HAP-1 (cell line): ENCODE data around the gene CD99.
"Not testable (repeated sequence)": the region's sequence is repeated elsewhere in the genome, so short reads cannot be mapped to it uniquely, and the experiment has no call there.

Source experiments
- DNase-seq, 2 experiments: peaks; one replicate each; pipeline ENCODE4 v3.0.0-alpha.2; 2016 to 2020; ENCODE audit warnings: low spot score in 2 of 2
- H3K27me3 ChIP-seq: fragments of 250-450 bp; sonication (Bioruptor Pico); 2 replicates; pipeline ENCODE4 v1.5.1; 2020; ENCODE audit warnings: low read depth, mild to moderate bottlenecking, moderate library complexity
- H3K36me3 ChIP-seq: fragments of 250-450 bp; sonication (Bioruptor Pico); replicated peaks from 2 replicates; pipeline ENCODE4 v1.5.1; 2020; ENCODE audit warnings: mild to moderate bottlenecking
- H3K4me1 ChIP-seq: fragments of 250-450 bp; sonication (Bioruptor Pico); 2 replicates; pipeline ENCODE4 v1.5.1; 2020; ENCODE audit warnings: mild to moderate bottlenecking
- H3K4me3 ChIP-seq: fragments of 250-450 bp; sonication (Bioruptor Pico); 2 replicates; pipeline ENCODE4 v1.5.1; 2020; ENCODE audit warnings: mild to moderate bottlenecking, moderate library complexity
- H3K9me3 ChIP-seq: fragments of 250-450 bp; sonication (Bioruptor Pico); 2 replicates; pipeline ENCODE4 v1.5.1; 2020; ENCODE audit warnings: mild to moderate bottlenecking, moderate library complexity
- in situ Hi-C: fragments of 300-500 bp; cut with MboI; formaldehyde crosslinking; loops from 3 replicates; pipeline ENCODE4 v1.14.3; 2020; ENCODE audit warnings: low sequenced_read_pairs, inconsistent platforms, mixed read lengths

Gene CD99

GRCh38 chrX:2658585-2659292, 32.4 kb upstream of the CD99 start:
- in situ Hi-C loops: no loop called here
- H3K4me3 ChIP-seq: no peak overlapping the region

DNA sequence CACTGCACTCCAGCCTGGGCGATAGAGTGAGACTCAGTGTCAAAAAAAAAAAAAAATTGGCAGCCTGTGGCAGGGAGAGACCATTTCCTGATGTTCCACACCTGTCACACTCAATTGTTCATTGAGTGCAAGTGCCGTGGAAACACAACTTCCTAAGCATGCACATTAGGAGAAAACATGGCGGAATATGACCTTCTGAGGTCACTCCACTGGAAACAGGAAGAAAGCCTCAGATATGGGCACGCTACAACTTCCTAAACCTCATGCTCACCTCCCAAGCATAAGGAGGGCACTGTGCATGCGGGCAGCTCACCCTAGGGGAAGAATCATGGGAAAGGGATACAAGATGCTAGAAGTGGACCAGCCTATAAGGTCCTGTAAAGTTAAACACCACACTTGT, 28.5 kb upstream of the CD99 start:
- H3K9me3 ChIP-seq: no peaks in the 10 kb centered on the region
- no peaks in the 10 kb centered on the region for H3K27me3 ChIP-seq
- in situ Hi-C loops: no loop called here
- H3K4me1 ChIP-seq: no peaks in the 10 kb centered on the region
- H3K36me3 ChIP-seq: no peaks in the 10 kb centered on the region
- no peak overlapping the region for H3K4me3 ChIP-seq
- no peak for DNase-seq

More at GRCh38 chrX:2658585-2659292, 32.4 kb upstream of the CD99 start:
- H3K27me3 ChIP-seq: no peaks in the 10 kb centered on the region
- H3K4me1 ChIP-seq: no peaks in the 10 kb centered on the region
- no peaks in the 10 kb centered on the region for H3K36me3 ChIP-seq
- no peak for DNase-seq
- no peaks in the 10 kb centered on the region for H3K9me3 ChIP-seq

GRCh38 chrX:2664502-2664901, 26.6 kb upstream of the CD99 start:
- no peak overlapping the region for H3K4me3 ChIP-seq
- H3K27me3 ChIP-seq: no peaks in the 10 kb centered on the region
- no peaks in the 10 kb centered on the region for H3K4me1 ChIP-seq
- H3K36me3 ChIP-seq: no peaks in the 10 kb centered on the region
- DNase-seq: no peak
- in situ Hi-C loops: no loop called here
- H3K9me3 ChIP-seq: no peaks in the 10 kb centered on the region

DNA sequence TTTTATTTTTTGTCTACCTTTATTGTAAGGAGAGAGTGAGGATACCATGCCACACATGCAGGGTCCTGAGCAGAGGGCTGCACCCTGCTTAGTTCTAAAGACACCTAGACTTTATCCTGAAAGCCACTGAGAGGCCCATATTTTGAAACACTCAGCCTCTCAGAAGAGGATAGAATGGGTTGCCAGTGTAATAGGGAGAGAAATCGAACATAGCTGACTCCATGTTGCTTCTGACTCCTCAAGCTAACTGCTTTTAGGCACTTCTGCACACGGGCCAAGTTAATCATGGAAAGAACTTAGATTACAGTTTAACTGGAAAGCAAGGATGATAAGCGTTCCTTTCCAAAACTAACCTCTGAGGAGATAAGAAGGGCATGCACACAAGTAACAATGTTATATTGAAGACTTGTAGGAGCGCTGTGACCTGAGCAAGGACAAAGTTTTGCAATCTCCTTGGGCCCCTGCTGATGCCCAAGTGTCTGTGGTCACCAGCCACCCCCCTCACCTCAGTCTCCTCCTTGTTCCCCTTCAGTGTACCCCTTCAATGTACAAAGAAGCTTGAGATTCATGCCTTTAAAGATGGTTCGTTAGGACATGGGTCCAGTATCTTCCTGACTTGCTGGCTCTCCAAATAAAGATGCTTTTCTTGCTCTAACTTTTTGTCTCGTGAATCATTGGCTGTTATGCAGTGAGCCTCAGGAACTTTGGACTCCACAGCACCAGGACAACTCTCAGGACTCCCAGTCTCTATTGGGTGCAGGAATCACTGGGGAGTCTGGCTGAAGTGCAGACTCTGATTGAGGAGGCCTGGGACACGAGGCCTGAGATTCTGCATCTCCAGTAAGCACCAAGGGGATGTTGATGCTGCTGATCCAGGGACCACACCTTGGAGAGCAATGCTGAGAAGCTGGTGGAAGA, 25.4 kb upstream of the CD99 start:
- in situ Hi-C loops: no loop called here
- no peaks in the 10 kb centered on the region for H3K4me1 ChIP-seq
- no peaks in the 10 kb centered on the region for H3K27me3 ChIP-seq
- no peaks in the 10 kb centered on the region for H3K36me3 ChIP-seq
- no peak overlapping the region for H3K4me3 ChIP-seq
- no peak for DNase-seq
- H3K9me3 ChIP-seq: no peaks in the 10 kb centered on the region

DNA sequence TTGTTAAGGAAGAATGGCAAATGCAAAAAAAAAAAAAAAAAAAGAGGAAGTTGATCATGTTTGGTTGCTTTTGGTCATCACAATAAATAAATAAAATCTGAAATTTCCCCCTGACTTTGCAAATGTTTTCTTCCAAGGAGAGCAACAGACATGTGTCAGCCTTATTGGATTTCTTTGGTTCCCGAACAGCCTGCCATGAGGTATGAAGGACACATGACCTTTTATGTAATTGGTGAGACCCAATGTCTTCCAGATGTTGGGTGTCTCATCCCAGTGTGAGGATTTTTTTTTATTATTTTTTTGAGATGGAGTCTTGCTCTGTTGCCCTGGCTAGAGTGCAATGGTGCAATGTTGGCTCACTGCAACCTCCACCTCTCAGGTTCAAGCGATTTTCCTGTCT, 24.6 kb upstream of the CD99 start:
- in situ Hi-C loops: no loop called here
- no peak overlapping the region for H3K4me3 ChIP-seq
- H3K9me3 ChIP-seq: no peaks in the 10 kb centered on the region
- H3K36me3 ChIP-seq: no peaks in the 10 kb centered on the region
- no peaks in the 10 kb centered on the region for H3K4me1 ChIP-seq
- H3K27me3 ChIP-seq: no peaks in the 10 kb centered on the region
- no peak for DNase-seq

DNA sequence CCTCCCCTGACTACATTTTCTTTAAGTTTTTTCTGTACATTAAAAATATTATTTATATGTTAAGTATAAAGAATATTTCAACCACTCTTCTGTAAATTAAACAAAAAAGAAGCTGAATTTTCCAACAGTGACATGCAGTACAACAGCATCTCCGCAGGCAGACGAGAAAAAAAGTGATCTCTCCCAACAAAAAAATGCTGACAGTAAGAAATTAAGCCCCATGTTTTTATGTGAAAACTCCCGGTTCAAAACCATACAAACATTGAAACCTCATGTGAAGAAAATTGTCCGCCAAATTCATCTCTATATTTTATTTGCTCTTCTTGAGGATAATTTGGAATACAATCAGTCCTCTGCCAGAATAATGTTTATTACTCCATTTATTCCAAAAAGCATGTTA, 20.1 kb upstream of the CD99 start:
- DNase-seq: no peak
- H3K27me3 ChIP-seq: no peaks in the 10 kb centered on the region
- in situ Hi-C loops: no loop called here

DNA sequence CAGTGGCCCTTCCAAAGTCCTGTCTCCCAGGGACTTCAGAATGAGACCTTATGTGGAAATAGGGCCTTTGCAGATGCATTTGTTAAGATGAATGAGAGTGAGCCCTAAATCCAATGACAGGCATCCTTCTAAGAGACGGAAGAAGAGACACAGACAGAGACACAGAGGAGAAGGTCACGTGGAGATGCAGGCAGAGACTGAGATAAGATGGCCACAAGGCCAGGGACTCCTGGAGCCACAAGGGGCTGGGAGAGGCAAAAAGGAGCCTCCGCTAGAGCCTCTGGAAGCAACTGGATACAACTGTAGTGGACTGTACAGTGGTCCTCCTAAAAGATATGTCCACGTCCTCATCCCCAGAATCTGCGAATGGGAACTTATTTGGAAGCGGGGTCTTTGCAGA, 19.0 kb upstream of the CD99 start:
- DNase-seq: no peak
- no peaks in the 10 kb centered on the region for H3K9me3 ChIP-seq
- no peak overlapping the region for H3K4me3 ChIP-seq
- H3K36me3 ChIP-seq: no peaks in the 10 kb centered on the region
- no peaks in the 10 kb centered on the region for H3K4me1 ChIP-seq
- no peaks in the 10 kb centered on the region for H3K27me3 ChIP-seq
- in situ Hi-C loops: no loop called here

More for the DNA sequence above, 20.1 kb upstream of the CD99 start:
- no peak overlapping the region for H3K4me3 ChIP-seq
- no peaks in the 10 kb centered on the region for H3K9me3 ChIP-seq
- H3K4me1 ChIP-seq: no peaks in the 10 kb centered on the region
- H3K36me3 ChIP-seq: no peaks in the 10 kb centered on the region

DNA sequence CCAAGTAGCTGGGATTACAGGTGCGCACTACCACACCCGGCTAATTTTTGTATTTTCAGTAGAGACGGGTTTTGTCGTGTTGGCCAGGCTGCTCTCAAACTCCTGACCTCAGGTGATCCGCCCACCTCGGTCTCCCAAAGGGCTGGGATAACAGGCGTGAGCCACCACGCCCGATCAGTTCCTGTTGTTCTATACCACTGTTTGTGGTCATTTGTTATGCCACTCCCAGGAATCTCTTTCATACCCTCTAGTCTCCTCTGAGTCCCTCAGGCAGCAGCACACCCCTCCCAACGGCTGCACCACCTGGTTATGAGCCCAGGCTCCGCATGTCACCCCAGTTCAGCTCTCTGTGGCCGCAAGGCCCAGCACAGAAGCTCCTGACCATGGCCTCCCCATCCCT, 17.5 kb upstream of the CD99 start:
- no peak for DNase-seq
- no peaks in the 10 kb centered on the region for H3K27me3 ChIP-seq
- H3K9me3 ChIP-seq: no peaks in the 10 kb centered on the region
- H3K4me1 ChIP-seq: no peaks in the 10 kb centered on the region
- no peak overlapping the region for H3K4me3 ChIP-seq
- in situ Hi-C loops: no loop called here
- no peaks in the 10 kb centered on the region for H3K36me3 ChIP-seq

- DNase-seq, H3K36me3 ChIP-seq, in situ Hi-C loops, H3K9me3 ChIP-seq, H3K4me3 ChIP-seq, H3K4me1 ChIP-seq, H3K27me3 ChIP-seq: not testable (repeated sequence)
These were observed 15.4 kb upstream of the CD99 start for GRCh38 chrX:2675657-2676200.

GRCh38 chrX:2676794-2677675, 14.1 kb upstream of the CD99 start:
- Histone ChIP-seq H3K4me3 (no peak overlapping the region), H3K9me3 (no peaks in the 10 kb centered on the region; the same call in 1 of the 2 replicates), H3K4me1 (no peaks in the 10 kb centered on the region), H3K27me3 (no peaks in the 10 kb centered on the region), H3K36me3 (no peaks in the 10 kb centered on the region)
- in situ Hi-C loops: no loop called here
- no peak for DNase-seq

- no peak for DNase-seq
- Histone ChIP-seq H3K9me3 (no peaks in the 10 kb centered on the region; the same call in 1 of the 2 replicates), H3K27me3 (no peaks in the 10 kb centered on the region), H3K4me3 (no peak overlapping the region), H3K4me1 (no peaks in the 10 kb centered on the region), H3K36me3 (no peaks in the 10 kb centered on the region)
- in situ Hi-C loops: no loop called here
These were observed 13.3 kb upstream of the CD99 start for GRCh38 chrX:2677764-2678163.

GRCh38 chrX:2678583-2678982, 12.5 kb upstream of the CD99 start:
- Histone ChIP-seq H3K27me3 (no peaks in the 10 kb centered on the region), H3K9me3 (no peaks in the 10 kb centered on the region; the same call in 1 of the 2 replicates), H3K36me3 (no peaks in the 10 kb centered on the region), H3K4me3 (no peak overlapping the region), H3K4me1 (no peaks in the 10 kb centered on the region)
- in situ Hi-C loops: no loop called here
- no peak for DNase-seq
